ENCODE measurements around the gene APP.

Gene APP

DNA sequence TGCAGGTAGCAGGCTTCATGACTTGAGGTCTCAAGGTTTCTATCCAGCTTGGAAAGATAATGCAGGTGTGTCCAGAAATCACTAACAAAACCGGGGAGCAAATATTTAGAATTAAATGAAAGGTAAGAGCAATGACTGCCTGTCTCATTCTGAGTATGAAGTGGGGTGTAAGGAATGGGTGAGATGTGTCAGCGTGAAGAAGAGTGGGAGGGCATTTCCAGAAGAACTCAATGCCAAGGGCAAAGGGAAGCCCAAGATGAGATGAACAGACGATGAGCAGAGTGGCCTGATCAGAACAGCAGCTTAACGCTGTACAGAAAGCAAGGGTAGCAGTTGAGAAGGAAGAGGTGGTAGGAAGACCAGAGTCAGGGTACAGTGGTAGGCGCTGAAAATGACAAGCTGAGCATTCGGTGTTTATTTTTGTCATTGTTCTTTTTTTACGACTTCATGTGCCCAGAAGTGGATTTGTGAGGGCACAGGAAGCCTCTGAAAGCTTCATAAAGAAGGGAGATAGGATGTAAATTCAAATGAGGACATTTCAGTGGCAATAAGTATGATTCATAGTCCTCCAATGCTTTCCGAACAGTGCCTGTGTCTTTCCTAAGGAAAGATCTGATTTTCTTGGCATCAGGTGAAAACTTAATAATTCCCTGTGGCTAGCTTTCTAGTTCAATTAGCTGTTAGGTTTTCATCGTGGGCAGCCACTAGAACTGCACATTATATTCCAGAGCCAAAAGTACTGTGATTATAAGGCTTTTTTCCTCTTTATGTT is 190.5 kb downstream of the APP start:
- no peak for DNase-seq (ENCODE audit: low read depth)

DNA sequence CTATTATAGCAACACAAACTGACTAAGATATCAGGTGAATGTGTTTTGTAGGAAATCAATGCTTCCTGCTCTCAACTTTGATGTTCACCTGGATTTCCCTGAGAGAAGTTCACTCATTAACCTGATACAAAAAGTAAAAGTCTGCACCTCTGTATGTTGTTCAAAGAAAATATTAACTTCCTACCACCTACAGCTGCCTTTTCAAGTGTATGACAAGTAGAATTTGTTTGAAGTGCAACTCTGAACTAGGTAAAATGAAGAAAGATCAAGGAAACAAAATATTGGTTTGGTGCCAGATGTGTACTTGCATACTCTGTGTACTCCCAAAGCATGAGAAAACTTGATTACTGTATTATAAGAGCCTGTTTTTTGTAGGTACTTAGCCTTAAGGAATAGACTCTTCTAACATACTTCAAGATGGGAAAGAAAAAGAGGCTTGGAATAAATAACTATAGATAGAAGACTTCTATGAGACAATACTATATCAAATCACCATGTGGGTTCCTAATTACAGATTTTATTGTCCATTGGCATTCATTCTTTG is 193.4 kb downstream of the APP start:
- no peak for DNase-seq (ENCODE audit: low read depth)

DNA sequence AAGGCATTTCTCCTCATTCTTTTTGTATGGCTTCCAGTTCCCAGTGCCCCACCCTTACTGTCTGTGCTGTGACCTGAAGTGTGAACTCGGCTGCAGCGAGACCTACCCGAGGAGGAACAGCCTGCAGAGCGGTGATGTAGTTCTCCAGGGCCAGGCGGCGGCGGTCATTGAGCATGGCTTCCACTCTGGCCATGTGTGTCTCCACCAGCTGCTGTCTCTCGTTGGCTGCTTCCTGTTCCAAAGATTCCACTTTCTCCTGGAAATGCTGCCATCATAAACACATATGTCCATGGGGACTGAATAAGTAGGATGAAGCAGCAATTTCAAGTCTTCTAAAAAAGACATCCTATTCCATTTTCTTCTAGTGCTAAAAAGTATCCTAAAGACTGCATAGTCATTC is 195.6 kb downstream of the APP start:
- DNase-seq (ENCODE audit: low read depth) = no peak

DNA sequence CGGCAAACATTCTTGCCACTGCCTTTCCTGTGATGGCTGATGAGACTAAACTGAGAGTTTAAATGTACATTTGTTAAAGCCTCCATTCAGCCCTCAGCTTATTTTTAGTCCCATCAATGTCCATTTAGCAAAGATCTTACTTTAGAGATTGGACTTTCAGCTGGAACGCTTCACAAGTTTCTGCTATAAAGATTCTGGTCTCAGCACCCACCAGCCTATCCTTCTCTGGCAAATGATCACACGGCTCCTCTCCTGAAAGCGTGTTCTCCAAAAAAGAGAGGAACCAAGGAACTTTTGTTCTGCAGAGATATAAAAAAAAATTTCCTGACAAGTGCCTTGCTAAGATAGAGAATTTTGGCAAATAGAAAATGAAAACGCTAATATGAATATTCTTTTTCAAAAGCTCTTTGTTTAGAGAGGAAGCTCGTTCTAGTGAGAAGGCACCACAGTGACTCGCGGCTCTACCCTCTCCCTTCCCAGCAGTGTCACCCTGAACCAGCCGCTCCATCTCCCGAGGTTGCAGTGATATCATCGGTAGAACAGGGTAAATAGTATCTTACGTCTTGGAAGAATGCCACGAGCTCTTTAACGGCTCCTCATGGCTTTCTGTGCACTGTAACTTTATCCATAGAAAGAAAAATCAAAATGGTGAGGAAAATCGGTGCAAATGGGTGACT is 200.2 kb downstream of the APP start:
- DNase-seq (ENCODE audit: low read depth) = no peak

DNA sequence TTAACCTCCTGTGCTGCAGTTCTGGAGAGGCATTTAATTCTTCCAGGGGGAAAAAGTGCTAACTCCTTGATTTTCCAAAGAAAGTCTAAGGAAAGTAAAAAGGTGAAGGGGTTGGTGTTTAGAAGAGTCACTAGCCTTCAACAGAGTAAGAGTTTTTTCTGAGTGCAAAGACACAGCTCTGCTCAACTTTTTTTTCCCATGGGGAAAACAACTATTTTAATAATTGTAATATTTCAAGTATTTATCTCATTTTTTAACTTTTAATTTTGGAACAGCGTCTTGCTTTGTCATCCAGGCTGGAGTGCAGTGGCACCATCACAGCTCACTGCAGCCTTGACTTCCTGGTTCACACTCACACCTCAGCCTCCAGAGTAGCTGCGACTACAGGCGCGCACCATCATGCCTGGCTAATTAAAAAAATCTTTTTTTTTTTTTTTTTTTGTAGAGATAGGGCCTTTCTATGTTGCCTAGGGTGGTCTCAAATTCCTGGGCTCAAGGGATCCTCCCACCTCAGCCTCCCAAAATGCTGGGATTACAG is 202.6 kb downstream of the APP start:
- DNase-seq (ENCODE audit: low read depth) = no peak

DNA sequence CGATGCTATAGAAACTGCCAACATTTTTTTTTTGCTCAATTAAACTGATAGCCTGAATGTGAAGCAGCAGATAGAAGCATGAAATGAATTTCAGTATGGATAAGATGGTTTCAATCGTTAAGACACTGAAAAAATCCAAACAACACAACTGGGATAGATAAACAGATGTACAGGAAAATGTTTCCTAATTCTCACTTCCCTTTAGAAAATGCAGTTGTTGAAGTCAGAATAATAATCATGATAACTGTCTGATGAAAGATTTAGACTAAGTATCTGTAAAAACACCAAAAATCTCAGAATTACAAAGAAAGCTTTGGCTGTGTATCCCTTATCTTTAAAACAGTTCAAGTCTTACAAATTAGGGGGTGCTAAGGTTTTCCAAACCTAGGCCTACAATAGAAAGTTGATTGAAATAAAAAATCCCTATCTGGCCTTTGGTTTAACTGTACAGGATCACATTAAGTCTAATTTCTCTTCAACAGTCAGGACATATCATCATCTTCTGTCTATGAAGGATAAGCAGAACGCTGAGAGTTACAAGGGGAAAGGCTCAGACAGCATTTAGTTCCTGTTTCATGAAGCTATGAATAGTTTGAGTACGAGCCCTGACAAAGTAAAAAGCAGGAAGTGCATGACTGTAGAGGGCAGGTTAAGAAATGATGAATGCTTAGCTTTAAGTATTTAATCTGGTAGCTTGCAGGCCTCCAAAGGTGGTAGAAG is 203.2 kb downstream of the APP start:
- DNase-seq (ENCODE audit: low read depth) = peak; percentile 58

DNA sequence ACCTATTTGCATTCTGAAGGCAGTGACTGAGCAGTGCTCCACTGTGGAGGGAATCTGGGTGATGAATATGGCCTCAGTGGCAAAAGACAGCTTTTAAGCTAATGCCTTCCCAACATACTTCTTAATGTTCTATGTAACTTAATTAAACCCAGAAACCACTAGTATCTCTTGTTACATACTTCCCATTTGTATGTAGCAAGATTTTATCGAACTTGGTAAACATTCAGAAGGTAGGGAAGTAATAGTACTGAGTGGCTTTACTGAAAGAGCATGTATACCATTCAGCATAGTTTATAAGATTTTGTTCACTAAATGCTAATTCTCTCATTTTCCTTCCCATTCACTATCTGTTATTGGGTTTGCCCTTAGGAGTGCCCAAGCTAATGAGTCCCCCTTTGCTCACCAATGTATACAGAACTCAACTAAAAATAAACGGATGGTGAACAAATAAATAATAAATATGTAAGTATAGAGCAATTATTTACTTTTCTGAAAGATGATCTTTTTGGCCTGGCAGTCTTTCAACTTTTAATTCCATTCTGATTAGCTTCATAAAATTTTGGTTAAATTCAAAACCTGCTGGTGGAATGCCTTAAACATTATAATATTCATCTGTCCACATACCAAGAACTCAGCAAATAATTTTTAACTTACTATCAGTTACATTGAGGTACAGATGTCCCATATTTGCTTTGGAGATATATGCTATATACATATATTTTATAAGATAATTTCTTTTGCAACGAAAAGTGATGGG is 204.4 kb downstream of the APP start:
- no peak for DNase-seq (ENCODE audit: low read depth)

DNA sequence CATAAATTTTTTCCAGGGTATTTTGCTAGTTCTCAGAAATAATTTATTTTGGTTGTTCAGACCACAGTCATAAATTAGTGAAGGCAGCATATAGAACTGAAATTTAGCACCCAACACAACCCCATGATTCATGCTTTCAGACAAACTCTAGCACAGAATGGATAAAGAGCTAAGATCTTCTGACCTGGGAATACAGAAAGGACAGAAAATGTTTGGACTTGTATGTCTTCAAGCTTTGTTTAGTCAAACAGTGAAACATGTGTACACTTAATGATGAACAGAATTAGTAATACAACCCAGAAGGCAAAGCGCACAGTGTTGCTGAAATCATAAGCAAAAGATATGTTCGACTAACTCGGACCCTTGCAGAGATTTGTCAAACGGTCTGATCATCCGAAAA is 205.6 kb downstream of the APP start:
- DNase-seq (ENCODE audit: low read depth) = no peak

DNA sequence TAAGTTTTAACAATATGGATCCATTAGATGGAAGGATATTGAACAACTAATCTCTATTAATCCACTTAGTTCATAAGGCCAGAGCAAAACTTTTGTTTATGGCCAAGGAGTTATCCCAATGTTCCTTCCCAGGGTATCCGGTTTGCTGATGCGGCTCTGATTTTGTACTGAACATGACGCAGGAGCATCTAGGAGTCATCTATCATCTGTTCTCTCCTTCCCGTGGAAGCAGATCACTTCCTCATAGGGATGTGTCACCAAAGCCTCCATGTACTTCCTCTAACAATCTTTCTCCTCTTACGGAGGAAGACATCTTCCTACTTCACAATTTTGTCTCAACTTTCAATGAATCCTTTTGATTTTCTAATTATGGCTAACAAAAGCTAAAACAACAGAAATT is 206.6 kb downstream of the APP start:
- no peak for DNase-seq (ENCODE audit: low read depth)

DNA sequence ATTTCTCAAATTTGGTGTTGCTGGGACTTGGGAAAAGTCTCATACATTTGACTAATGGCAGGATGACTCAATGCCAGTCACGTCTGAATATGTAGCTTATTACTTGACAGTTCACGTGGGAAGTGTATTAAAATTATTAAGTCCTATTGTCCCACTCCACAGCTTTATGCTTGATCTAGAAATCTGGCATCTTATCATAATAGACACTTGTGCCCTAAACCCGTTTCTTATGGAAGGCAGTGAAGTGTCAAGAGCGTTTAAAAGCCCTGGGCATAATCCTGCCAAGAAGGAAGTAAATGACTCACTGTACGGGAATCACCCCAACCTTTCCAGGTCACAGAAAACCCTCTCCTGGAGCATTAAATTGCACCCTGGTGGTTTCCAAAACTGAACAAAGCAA is 207.4 kb downstream of the APP start:
- DNase-seq (ENCODE audit: low read depth) = peak; percentile 46

DNA sequence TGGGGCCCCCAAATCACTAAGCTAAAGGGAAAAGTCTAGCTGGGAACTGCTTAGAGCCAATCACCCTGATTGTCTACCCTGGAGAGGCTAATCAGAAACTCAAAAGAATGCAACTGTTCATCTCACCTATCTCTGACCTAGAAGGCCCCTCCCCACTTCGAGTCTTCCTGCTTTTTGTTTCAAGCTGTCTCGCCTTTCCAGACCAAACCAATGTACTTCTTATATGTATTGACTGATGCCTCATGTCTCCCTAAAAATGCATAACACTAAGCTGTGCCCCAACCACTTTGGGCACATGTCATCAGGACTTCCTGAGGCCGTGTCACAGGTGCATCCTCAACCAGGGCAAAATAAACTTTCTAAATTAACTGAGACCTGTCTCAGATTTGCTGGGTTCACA is 209.5 kb downstream of the APP start:
- no peak for DNase-seq (ENCODE audit: low read depth)

DNA sequence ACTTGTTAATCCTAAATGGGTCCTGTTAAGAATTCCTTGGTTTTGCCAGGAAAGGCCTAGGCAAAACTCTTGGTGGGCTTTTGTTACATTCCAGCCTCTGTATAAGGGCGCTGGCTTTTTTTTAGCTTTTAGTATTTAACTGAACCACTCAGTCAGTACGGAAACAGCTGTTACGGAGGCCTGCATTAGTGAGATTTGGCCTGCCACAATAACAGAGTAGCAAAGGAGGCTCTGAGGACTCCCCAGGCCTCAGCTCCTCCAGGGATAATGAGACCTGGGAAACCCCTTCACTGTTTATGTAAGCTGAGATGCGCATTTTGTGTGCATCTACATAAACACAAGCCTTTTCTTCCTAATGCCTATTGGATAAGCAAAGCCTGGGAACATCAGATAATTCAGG is 210.2 kb downstream of the APP start:
- DNase-seq (ENCODE audit: low read depth) = no peak

DNA sequence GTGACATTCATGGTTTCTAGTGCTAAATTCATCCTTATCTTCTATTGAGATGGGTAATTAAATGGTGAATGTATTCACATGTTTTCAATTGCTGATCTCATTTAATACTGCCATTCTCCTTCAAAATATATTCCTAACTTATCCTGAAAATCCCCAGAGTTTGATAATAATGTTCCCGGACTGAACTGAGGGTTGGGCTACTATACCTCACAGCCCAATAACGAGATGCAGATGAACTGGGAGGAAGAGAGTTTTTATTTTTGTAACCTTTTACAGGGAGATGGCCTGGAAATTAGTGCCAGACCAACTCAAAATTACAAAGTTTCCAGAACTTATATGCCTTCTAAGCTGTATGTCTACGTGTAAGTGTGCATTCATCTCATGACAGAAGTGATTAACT is 210.8 kb downstream of the APP start:
- no peak for DNase-seq (ENCODE audit: low read depth)

DNA sequence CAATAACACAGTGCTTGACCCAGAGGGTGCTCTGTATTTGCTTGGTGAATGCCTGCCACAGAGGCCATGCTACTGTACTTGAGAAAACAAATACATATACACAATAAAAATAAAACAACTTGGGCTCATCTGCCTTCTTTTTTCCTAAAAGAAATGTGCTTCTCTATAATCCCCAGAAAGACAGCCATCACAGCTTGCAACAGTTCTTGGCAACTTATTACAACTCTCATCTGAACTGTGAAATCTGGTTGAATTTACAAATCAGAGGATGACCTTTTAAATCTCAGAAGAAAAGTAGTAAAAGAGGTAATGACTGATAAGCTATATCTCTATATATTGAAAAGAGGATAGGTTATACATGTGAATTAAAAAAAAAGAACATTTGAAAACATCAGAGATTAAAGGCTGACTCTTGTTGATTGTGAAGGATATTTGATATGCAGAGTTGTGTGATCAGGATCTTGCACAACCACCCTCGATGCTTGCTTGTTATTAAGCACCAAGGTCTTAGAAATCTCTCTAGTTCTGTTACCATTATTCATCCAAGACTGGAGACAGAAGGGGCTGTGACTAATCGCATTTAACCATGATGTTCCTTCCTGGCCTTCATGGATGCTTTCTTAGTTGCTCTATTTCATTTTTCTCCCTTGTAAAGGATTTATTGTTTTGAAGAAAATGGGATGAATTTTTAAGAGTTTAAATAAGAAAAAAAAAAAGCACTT is 213.4 kb downstream of the APP start:
- DNase-seq (ENCODE audit: low read depth) = peak; percentile 96

DNA sequence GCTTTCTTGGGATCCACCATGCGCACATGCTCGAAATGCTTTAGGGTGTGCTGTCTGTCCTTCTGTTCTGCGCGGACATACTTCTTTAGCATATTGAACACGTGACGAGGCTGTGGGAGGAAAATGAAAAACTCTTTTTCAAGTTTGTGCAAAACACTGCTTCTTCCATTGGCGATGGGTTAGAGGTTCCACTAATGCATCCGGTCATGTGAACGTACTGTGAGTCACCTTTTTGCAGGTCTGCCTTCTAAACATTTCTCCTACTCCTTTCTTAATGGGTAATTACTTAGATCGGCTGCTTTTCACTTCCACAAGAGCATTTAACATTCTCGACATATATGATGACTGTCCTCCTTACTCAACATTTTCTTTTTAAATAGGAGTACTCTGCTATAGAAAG is 214.9 kb downstream of the APP start:
- no peak for DNase-seq (ENCODE audit: low read depth)

DNA sequence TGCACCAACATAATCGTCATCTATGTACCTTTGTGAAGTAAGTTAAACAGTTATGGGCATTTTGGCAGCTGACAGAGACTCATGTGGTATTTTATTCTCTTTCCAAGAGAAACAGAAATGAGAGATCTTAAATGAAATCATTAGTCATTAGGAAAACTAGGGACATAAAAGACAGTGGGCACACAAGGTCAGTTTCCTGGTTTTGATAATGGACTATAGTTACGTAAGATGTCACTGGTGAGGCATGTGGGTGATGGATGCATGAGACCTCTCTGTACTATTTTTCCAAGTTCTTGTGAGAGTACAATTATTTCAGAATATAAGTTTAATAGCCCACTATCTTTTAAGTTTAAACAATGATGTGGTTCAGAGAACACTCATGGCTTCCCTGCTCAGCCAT is 216.9 kb downstream of the APP start:
- DNase-seq (ENCODE audit: low read depth) = no peak

DNA sequence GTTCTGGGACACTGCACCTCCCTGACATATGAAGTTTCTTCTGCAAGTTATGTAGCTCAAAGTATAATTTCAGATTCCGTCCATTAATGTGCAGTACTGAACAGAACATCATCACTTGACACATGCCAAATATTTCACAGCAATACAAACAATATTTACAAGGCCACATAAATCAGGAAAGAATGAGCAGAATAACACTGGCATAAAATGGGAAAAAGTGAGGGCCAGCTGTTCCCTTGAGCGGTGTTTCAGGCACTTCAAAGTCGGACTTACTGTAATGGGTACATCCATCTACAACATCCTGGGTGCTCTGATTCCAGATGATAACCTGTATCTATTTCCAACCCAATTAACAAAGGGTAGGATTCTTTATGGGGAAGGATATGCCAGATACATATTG is 217.4 kb downstream of the APP start:
- no peak for DNase-seq (ENCODE audit: low read depth)

DNA sequence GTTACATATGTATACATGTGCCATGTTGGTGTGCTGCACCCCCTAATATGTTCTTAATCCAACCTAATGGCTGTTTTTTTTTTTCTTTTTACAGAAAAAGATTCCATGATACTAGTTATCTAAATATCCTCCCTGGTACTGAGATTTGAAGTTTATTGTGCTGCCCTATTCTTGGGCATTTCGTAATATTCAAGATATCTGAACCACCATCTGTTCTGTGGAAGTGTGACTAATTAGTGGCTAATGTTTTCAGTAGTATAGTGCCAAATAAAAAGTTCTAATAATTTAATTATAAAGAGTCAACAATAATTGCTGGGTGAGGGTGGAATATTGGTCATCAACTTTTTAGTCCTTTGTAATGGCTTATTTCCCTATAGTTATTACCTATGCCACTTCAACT is 218.3 kb downstream of the APP start:
- peak; percentile 54 for DNase-seq (ENCODE audit: low read depth)

DNA sequence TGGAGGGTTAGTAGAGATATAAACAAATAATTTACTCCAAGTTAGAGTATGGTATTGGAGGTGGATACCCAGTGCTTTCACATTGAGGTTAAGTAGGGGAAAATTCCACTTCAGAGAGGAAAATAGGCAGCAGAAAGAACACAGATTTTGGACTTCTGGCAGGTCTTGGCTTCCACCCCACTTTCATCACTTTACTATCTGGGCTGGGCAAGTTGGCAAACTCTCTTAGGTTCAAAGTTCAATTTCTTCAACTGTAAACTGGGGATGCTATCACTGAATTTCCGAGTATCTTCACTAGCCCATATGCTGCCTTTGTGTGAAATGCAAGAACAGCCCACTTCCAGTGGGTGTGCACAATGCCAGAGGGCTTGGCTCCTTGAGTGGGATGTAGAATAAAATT is 220.9 kb downstream of the APP start:
- DNase-seq (ENCODE audit: low read depth) = no peak

DNA sequence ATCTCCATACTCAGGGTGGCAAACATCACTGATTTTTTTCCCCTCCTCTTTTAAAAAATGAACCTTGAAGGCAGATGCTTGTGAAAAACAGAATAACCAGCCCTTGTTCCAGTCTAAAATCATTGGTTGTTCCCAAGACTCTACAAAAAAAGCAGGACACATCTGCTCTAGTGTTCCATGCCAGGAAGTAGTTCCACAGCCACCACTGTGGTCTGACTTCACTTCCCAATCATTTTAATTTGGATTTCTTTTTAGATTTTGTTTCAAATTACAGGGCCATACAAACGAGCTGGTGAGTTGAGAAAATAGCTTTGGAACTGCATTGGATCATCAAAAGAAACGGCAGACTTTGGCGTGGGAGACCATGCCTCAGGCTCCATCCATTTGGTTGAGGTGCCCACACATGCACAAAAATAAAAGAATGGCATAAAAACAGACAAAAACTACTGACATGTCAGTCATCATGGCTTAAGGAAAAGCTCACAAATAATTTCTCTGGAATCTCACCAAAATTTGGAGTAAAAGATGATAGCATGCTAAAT is 225.8 kb downstream of the APP start:
- no peak for DNase-seq (ENCODE audit: low read depth)

DNA sequence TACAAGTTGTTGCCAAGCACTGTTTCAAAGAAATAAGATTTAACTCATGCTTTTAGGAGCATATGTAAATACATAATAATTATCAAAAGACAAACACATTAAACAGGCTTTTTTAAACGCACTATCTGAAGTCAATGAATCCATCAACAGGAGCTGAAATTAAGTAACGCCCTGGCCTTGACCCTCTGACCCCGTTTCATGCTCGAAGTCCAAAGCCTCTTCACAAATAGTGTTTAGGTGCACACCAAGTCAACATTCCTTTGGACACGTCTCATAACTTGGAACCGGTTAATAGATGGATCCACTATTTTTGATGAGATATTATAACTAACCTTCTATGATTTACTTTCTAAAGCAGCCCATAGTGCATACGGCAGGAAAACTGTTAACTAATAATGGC is 226.5 kb downstream of the APP start:
- DNase-seq (ENCODE audit: low read depth) = no peak

Data from amniotic epithelial cell (primary cell).